K562 (cell line): ENCODE data around the gene GPR78. TPM values are rescaled to one million over a fixed set of nuclear protein-coding genes. Genes with fewer than 3 reads are reported as not detected.
A peak's percentile ranks its signal among the peaks of the same experiment; 100 is the strongest.

Source experiments
- ATAC-seq: fragments of 200-7000 bp; cut with Tn5 transposase; 3 replicates; pipeline ENCODE4 v1.9.1; 2020; ENCODE audit warnings: moderate library complexity
- BruUV-seq: library from RNA; stranded (reverse); fragments of 400-500 nt; replicated peaks from 2 replicates; lab custom pipeline; 2021; lab: Mats Ljungman, UMichigan
- CTCF ChIA-PET: fragments of 300-600 bp; formaldehyde crosslinking; extraction: SDS; loops from one replicate; lab custom pipeline; 2021; ENCODE audit warnings: low intra/inter-chr PET ratio; lab: Yijun Ruan, JAX
- POLR2A ChIA-PET: fragments of 300-600, 350-650 bp; sonication (Branson Sonifier 250); formaldehyde crosslinking; extraction: SDS; loops from one replicate; lab custom pipeline; 2021; ENCODE audit warnings: antibody characterized with exemption, inconsistent platforms; lab: Yijun Ruan, JAX
- DNase-seq, 4 experiments: peaks; one replicate each; pipeline versions ENCODE4 v3.0.0 to v3.0.0-alpha.2; 2011 to 2018; ENCODE audit warnings: low spot score in 3 of 4, mixed read lengths in 3 of 4; ENCODE audit errors: extremely low read depth in 1 of 4
- FAIRE-seq: peaks from 2 replicates; lab custom pipeline; 2011; peaks lifted over from hg19 to GRCh38; lab: Jason Lieb, UNC
- H2AFZ ChIP-seq: 2 replicates; pipeline ENCODE4 v1.6.0; 2011; ENCODE audit warnings: low read depth, low read length, control low read depth, inconsistent platforms
- H3K27ac ChIP-seq: fragments of 200-600 bp; 3 replicates; pipeline ENCODE4 v1.8.0; 2011; ENCODE audit warnings: low read depth, mild to moderate bottlenecking, control low read depth, inconsistent platforms, low read length, moderate library complexity, mixed read lengths; ENCODE audit errors: extremely low read depth
- H3K27me3 ChIP-seq, 2 experiments: fragments of 300-600 bp in 1 of 2; 2 replicates in 1 of 2; 3 replicates in 1 of 2; pipeline versions ENCODE4 v1.6.0 to v1.8.0; 2011; ENCODE audit warnings: inconsistent platforms in 2 of 2, low read length in 2 of 2, mild to moderate bottlenecking in 1 of 2, mixed read lengths in 1 of 2, moderate library complexity in 1 of 2; ENCODE audit not compliant: control insufficient read depth in 2 of 2, insufficient read depth in 2 of 2
- H3K36me3 ChIP-seq: fragments of 300-600 bp; 3 replicates; pipeline ENCODE4 v1.8.0; 2011; ENCODE audit warnings: mild to moderate bottlenecking, low read length, inconsistent platforms; ENCODE audit not compliant: control insufficient read depth, insufficient read depth
- H3K4me1 ChIP-seq, 2 experiments: fragments of 200-600 bp in 1 of 2; replicated peaks in 1 of 2; 2 replicates in 1 of 2; 3 replicates in 1 of 2; pipeline versions ENCODE4 v1.5.1 to v1.8.0; 2011; ENCODE audit warnings: inconsistent platforms in 2 of 2, low read length in 2 of 2, mild to moderate bottlenecking in 1 of 2, mixed read lengths in 1 of 2, moderate library complexity in 1 of 2; ENCODE audit not compliant: control insufficient read depth in 2 of 2, insufficient read depth in 2 of 2
- H3K4me2 ChIP-seq: 2 replicates; pipeline ENCODE4 v1.6.1; 2011; ENCODE audit warnings: low read length, control low read depth, inconsistent platforms, mixed read lengths; ENCODE audit not compliant: insufficient read depth
- H3K4me3 ChIP-seq: fragments of 200-600 bp; sonication (generic), shearing (Covaris generic); 2 replicates; pipeline ENCODE4 v1.5.1; 2016; ENCODE audit warnings: control low read depth, inconsistent platforms
- H3K79me2 ChIP-seq: fragments of 200-600 bp; 3 replicates; pipeline ENCODE4 v1.8.0; 2011; ENCODE audit warnings: low read length, inconsistent platforms; ENCODE audit not compliant: control insufficient read depth, insufficient read depth
- H3K9ac ChIP-seq, 2 experiments: 2 replicates each; pipeline versions ENCODE4 v1.6.0 to v1.6.1; 2011; ENCODE audit warnings: low read depth in 2 of 2, low read length in 2 of 2, control low read depth in 1 of 2, inconsistent platforms in 1 of 2, mild to moderate bottlenecking in 1 of 2, mixed read lengths in 1 of 2; ENCODE audit not compliant: insufficient read depth in 1 of 2
- H3K9me1 ChIP-seq: one replicate; pipeline ENCODE4 v1.6.0; 2011; ENCODE audit warnings: inconsistent platforms, mild to moderate bottlenecking, low read length, moderate library complexity; ENCODE audit not compliant: control insufficient read depth, insufficient read depth
- H3K9me3 ChIP-seq: replicated peaks from 2 replicates; pipeline ENCODE4 v1.5.1; 2011; ENCODE audit warnings: low read depth, low read length, inconsistent platforms; ENCODE audit not compliant: control insufficient read depth, insufficient read depth
- H4K20me1 ChIP-seq: replicated peaks from 2 replicates; pipeline ENCODE4 v1.6.1; 2011; ENCODE audit warnings: low read length, inconsistent platforms, mixed read lengths; ENCODE audit not compliant: control insufficient read depth, insufficient read depth
- CEBPB ChIP-seq: fragments of 450-650 bp; IDR thresholded peaks from 2 replicates; pipeline ENCODE4 v1.6.1; 2016; ENCODE audit warnings: missing genetic modification characterization, missing compliant biosample characterization
- E2F4 ChIP-seq: sonication (generic); formaldehyde crosslinking; IDR thresholded peaks from 2 replicates; pipeline ENCODE4 v1.8.0; 2022; ENCODE audit warnings: mild to moderate bottlenecking, low read depth, missing genetic modification reagents
- NRF1 ChIP-seq, 2 experiments: fragments of 450-650 bp; IDR thresholded peaks in 1 of 2; conservative IDR thresholded peaks in 1 of 2; 2 replicates each; pipeline ENCODE4 v1.6.1; 2014; ENCODE audit warnings: mild to moderate bottlenecking in 2 of 2
- NUFIP1 ChIP-seq: fragments of 450-650 bp; IDR thresholded peaks from 2 replicates; pipeline ENCODE4 v1.6.1; 2018; ENCODE audit not compliant: partially characterized antibody
- TEAD2 ChIP-seq: fragments of 450-650 bp; IDR thresholded peaks from 2 replicates; pipeline ENCODE4 v1.6.1; 2016; ENCODE audit warnings: missing genetic modification characterization, control low read depth, missing compliant biosample characterization
- ZNF384 ChIP-seq: IDR thresholded peaks from 2 replicates; pipeline ENCODE4 v1.6.1; 2012; ENCODE audit warnings: low read depth, low read length, improper control_type of control experiment
- WGBS: fragments of 100-300 bp; shearing (Covaris generic); methylation state at CpG from one replicate; pipeline ENCODE4 v1.1.6; 2016; ENCODE audit warnings: low coverage, mixed read lengths; ENCODE audit not compliant: insufficient coverage; ENCODE audit errors: missing lambda C conversion rate; 5-methylcytosine and 5-hydroxymethylcytosine counted together
- in situ Hi-C: fragments of 300-500 bp; cut with MboI; formaldehyde crosslinking; loops from 4 replicates; pipeline ENCODE4 v1.15.0; 2018; ENCODE audit warnings: inconsistent platforms, mixed read lengths
- intact Hi-C: fragments of 100-400 bp; cut with micrococcal nuclease; formaldehyde crosslinking; loops from 2 replicates; pipeline ENCODE4 v1.14.2; 2022
- polyA plus RNA-seq, 8 experiments: library from polyadenylated mRNA; depleted of rRNA in 4 of 8; stranded (reverse) in 5 of 8; unstranded in 3 of 8; fragments of >200 nt; fragmentation: Nextera tagmentation in 2 of 8; fragmentation: Illumina TruSeq in 1 of 8; extraction: Ambion mirVana in 2 of 8; extraction: Trizol in 1 of 8; gene quantifications; 2 replicates each; pipeline versions ENCODE4 v1.2.1 to v1.2.3, GENCODE V29; 2011 to 2014; ENCODE audit warnings: inconsistent platforms in 1 of 8, missing spikeins in 1 of 8
- total RNA-seq, 7 experiments: library from RNA; depleted of rRNA in 6 of 7; stranded (reverse); fragments of >200 nt in 6 of 7; fragmentation: Illumina TruSeq in 2 of 7; extraction: Trizol in 2 of 7; gene quantifications; 2 replicates each; pipeline versions ENCODE4 v1.2.1 to v1.2.3, GENCODE V29; 2011 to 2021; ENCODE audit warnings: low replicate concordance in 1 of 7

The GPR78 gene
- total and polyA plus RNA-seq, 9 of the 15 experiments (the other 6 are each of a cell fraction or from before 2014, with no cell fraction given): 0.04 to 0.13 (median 0.07) TPM; not detected in 4

- Histone ChIP-seq H2AFZ (no peak overlapping the region), H4K20me1 (no peaks in the 10 kb centered on the region; the same call in 1 of the 2 replicates), H3K79me2 (no peaks in the 10 kb centered on the region), H3K9ac (no peak overlapping the region), H3K36me3 (no peaks in the 10 kb centered on the region), H3K4me1 (peaks cover 0 to 6% of the 10 kb centered on the region in 2 experiments; a peak in 1 of 5 replicates), H3K27me3 (peaks cover 0 to 27% of the 10 kb centered on the region in 2 experiments; a peak in 3 of 5 replicates), H3K9me1 (no peaks in the 10 kb centered on the region), H3K4me3 (no peak overlapping the region), H3K9me3 (no peaks in the 10 kb centered on the region), H3K4me2 (no peak overlapping the region), H3K27ac (no peak overlapping the region)
- BruUV-seq: no TSS peak
- POLR2A ChIA-PET: interaction anchor here (0.6 to 0.7 kb wide), 2 partner anchors 9 to 213 kb away, joined by 3 read pairs; no protein-coding TSS in a partner anchor
- TF ChIP-seq ZNF384: peak; percentile 29; the same call in 1 of the 2 replicates
- no peak for TF ChIP-seq E2F4 (CRISPR knock-in tag)
- TF ChIP-seq NRF1 (conservative IDR thresholded peaks at IDR 0.05 in 1 of 2, IDR thresholded peaks at IDR 0.05 in 1 of 2): no peak
- TF ChIP-seq NUFIP1: no peak
- peak; percentile 74; the same call in 1 of the 2 replicates for TF ChIP-seq TEAD2 (tag)
- peak; percentile 75 for TF ChIP-seq CEBPB
- ATAC-seq (no peak), FAIRE-seq (no peak), DNase-seq (no peak)
- intact Hi-C loops: no loop called here
- in situ Hi-C loops: loop anchor here (5.0 kb wide), 1 partner anchor 79 kb away; no protein-coding TSS in a partner anchor
- CTCF ChIA-PET: no interaction called here
- WGBS: 26% methylated on average over 17 of the region's 17 CpGs
These were observed 23.6 kb upstream of the GPR78 start for GRCh38 chr4:8556341-8557150.
